CD4-positive, alpha-beta T cell treated with Interleukin-4 for 4 hours (primary cell): ENCODE measurements around the gene KISS1R.
"Not testable (repeated sequence)": the region's sequence is repeated elsewhere in the genome, so short reads cannot be mapped to it uniquely, and the experiment has no call there.

Source experiments
- DNase-seq: peaks from one replicate; pipeline ENCODE4 v3.0.0-alpha.2; 2020

Gene KISS1R

GRCh38 chr19:917323-918151 lies at the start of gene KISS1R:
KISS1R (plus strand) TSS chr19:917333; CDS start chr19:917503, 170 bp downstream.
- peak; percentile 41 for DNase-seq

- no peak for DNase-seq
Measured at GRCh38 chr19:867855-868457, 49.2 kb upstream of the KISS1R start.

- no peak for DNase-seq
Measured at GRCh38 chr19:868458-869244, 48.5 kb upstream of the KISS1R start.

GRCh38 chr19:869245-870177 lies 47.6 kb upstream of the KISS1R start:
- no peak for DNase-seq

- no peak for DNase-seq
Measured at GRCh38 chr19:870314-870713, 46.8 kb upstream of the KISS1R start.

GRCh38 chr19:870963-871401 lies 46.2 kb upstream of the KISS1R start:
- DNase-seq: no peak

GRCh38 chr19:871446-872265 lies 45.5 kb upstream of the KISS1R start:
- DNase-seq: no peak

GRCh38 chr19:872266-872951 lies 44.7 kb upstream of the KISS1R start:
- peak; percentile 80 for DNase-seq

GRCh38 chr19:873084-873483 lies 44.0 kb upstream of the KISS1R start:
- DNase-seq: peak; percentile 82

- no peak for DNase-seq
Measured at GRCh38 chr19:873561-874041, 43.5 kb upstream of the KISS1R start.

- DNase-seq: no peak
Measured at GRCh38 chr19:875265-875879, 41.8 kb upstream of the KISS1R start.

GRCh38 chr19:876089-876488 lies 41.0 kb upstream of the KISS1R start:
- DNase-seq: no peak

GRCh38 chr19:876780-877314 lies 40.3 kb upstream of the KISS1R start:
- DNase-seq: no peak

- DNase-seq: not testable (repeated sequence)
Measured at GRCh38 chr19:877992-878660, 39.0 kb upstream of the KISS1R start.

GRCh38 chr19:878751-879561 lies 38.2 kb upstream of the KISS1R start:
- DNase-seq: not testable (repeated sequence)

- DNase-seq: no peak
Measured at GRCh38 chr19:879711-880438, 37.3 kb upstream of the KISS1R start.

GRCh38 chr19:881385-882071 lies 35.6 kb upstream of the KISS1R start:
- DNase-seq: no peak
